NCI-H2081 treated with DMSO at 0.1 percent for 48 hours (cell line): Measurements from ENCODE around the gene MDM1.

Experiments used
- DNase-seq: peaks from one replicate; lab custom pipeline; 2025; lab: John Stamatoyannopoulos, UW

MDM1 gene

DNA sequence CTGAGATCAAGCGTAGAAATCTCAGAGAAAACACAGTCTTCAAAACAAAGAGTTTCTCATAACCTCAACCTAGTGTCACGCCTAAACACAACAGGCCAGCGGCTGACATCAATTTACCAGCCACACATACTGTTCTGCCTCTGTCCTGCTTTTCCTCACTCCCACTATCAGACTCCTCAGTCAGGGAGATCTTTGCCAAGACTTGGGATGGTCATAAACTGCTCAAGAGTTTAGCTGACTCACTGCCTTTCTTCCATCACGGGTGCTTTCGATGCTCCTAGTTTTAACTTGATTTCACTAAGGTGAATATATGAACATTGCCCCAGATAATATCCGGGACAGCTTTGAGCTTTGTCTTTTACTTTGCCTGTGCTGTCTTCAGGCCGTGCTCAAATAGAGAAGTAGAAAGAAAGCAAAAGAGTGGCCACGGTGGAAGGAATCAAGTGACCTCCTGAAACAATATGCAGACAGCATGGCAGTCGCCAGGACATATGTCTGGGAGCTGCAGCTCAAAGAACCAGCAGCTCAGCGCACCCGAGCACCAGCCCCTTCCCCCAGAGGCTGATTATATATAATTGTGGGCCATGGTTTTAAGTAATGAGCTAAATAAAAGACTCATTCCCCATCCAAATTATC lies 12.1 kb downstream of the MDM1 start:
- no peak for DNase-seq

GRCh38 chr12:68317047-68317667 lies 15.0 kb downstream of the MDM1 start:
- DNase-seq: no peak

DNA sequence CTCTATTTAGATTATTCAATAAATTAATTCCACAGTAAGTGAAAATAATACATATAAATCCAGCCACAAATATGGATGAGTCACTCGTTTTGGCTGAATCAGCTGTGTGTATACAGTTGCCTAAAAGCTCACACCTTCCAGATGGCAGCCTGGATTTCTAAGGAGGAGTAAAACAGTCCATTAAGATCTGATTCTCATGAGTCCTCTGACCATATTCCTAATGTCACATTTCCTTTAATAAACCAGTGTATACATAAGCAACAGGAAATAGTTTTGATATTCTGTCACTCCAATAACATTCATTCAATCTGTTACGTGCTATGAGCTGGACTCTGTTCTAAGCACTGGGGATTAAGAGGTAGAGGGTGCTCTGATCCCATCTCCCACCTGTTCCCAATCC lies 21.8 kb downstream of the MDM1 start:
- no peak for DNase-seq

DNA sequence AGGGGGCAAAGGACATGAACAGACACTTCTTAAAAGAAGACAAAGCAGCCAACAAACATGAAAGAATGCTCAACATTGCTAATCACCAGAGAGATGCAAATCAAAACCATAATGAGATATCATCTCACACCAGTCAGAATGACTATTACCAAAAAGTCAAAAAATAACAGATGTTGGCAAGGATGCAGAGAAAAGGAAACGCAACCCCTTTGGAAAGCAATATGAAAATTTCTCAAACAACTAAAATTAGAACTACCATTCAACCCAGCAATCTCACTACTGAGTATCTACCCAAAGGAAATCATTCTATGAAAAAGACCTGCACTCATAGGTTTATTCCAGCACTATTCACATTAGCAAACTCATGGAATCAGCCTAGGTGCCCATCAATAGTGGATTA lies 25.6 kb downstream of the MDM1 start:
- DNase-seq: no peak

GRCh38 chr12:68305278-68305677 lies 26.9 kb downstream of the MDM1 start:
- no peak for DNase-seq

- DNase-seq: no peak
Measured at GRCh38 chr12:68304626-68305025, 27.5 kb downstream of the MDM1 start.

- no peak for DNase-seq
Measured at GRCh38 chr12:68303850-68304249, 28.3 kb downstream of the MDM1 start.

- DNase-seq: no peak
Measured at GRCh38 chr12:68297929-68298328, 34.2 kb downstream of the MDM1 start.

- no peak for DNase-seq
Measured at GRCh38 chr12:68294251-68294650, 37.9 kb downstream of the MDM1 start.

DNA sequence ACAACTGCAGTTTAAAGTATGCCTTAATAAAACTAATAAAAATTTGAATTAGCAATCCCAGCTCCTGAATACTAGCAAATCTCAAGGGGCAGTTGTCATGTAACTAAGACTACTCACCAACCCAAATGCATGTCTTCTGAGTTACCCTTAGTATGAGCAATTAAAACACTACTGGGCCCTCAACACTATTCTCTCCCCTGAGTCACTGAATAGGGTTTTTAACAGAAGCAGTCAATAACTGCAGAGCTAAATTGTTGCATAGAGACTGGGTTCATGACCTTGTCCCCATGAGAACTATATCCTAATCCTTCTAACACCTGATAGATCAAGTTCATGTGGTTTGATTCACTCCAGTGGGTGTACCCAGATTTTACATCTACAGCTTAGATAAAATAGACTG lies 38.8 kb downstream of the MDM1 start:
- no peak for DNase-seq

DNA sequence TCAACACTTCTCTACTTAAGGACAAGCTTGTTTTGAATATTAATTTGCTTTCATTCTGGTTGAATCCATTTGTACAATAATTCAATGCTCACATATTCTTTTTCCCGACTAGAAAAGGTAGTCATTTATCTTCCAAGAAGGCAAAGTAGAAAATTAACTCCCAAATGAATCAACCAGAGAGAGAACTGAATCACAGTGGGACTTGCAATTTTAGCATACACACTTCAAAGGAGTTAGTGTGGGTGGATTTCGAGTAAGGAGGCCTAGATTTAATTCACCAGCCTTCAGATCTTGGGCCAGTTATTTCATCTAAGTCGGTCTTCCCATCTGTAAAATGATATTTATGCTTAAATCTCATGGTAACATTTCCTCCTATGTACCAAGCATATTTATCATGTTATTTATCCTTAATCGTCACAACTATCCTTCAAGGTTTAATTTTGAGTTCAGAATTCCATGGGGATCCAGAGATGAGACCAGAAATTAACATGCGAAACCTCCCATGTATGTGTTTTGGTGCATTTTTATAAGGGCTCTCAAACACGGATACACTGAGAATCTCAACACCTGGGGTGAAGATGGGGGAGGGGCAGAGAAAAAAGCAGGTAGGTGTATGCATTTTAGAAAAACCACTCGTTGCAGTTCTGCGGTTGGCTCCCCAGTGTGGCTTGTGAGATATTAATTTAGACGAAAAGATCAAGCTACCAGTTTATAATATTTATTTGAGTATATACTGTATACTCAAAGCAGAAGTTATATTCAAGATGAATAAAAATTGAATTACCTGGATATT lies 39.8 kb downstream of the MDM1 start:
- DNase-seq: no peak

DNA sequence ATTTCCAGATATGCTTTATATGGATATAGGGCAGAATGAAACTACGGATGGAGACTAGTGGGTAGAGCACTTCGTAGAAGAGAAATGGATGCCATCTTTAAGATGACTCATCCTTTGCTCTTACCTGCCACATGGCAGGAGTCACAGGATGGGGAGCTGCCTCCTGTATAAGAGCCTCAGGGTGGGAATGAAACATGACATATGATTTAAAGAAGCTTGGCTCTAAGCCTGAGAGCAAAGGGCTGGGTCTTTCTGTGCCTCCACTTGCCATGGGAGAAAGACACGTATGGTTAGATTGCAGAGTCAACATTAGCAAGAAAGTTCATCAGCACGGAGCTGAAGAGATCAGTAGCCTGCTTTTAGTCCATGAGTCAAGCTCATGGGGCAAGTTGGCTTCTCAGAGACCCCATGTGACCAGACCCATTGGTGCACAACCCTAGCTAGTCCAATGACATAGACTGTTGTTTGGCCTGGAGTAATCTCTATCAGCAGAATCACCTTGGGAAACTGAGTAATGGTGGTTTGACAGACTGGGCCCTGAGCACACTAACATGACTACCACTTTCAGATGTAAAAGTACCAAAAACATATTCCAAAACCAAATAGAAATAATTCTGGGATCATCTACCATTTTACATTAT lies 40.6 kb downstream of the MDM1 start:
- no peak for DNase-seq

DNA sequence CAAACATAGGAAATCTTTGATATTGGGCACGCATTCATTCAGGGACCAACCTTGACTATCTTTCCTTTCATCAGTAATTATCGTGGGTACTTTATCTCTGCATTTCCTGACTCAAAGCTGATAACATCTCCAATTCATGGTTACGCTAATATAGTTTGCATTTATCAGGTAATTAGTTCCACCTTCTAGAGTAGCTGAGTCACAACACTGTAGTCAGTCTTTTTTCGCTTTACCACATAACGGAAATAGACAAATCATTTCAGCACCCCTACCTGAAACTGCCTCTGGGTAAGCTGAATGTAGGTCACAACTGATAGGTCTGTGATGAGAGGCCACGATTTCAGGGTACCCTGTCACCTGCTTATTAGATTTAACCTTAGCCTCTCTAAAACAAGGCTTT lies 42.0 kb downstream of the MDM1 start:
- no peak for DNase-seq

DNA sequence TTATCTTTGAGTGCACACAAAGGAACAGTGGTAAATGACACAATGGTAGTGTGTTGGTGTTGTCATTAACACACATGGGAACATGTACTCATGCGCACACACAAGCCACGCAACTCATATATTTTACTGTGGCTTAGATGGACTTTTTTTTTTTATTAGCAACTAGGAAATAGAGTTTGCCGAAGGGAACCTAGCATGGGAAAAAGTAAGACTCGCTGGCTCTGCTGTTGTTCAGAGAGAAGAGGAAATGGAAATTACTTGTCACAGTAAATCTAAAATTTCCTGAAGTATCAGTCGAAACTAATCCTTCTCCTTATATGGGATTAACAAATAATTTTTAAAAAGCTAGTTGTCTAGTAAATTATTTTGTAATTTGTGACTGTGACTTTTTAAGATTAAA lies 45.1 kb downstream of the MDM1 start:
- no peak for DNase-seq

DNA sequence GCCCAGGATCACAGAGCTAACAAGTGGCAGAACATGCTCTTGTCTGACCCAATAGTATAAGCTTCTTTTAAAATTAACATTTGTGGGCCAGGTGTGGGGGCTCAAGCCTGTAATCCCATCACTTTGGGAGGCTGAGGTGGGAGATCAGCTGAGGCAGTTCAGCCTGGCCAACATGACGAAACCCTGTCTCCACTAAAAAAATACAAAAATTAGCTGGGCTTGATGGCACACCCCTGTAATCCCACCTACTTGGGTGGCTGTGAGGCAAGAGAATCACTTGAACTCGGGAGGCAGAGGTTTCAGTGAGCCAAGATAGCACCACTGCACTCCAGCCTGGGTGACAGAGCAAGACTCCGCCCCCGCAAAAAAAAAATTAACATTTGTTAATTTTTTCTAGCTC lies 45.8 kb downstream of the MDM1 start:
- DNase-seq: no peak

- DNase-seq: no peak
Measured at GRCh38 chr12:68285541-68285940, 46.6 kb downstream of the MDM1 start.

DNA sequence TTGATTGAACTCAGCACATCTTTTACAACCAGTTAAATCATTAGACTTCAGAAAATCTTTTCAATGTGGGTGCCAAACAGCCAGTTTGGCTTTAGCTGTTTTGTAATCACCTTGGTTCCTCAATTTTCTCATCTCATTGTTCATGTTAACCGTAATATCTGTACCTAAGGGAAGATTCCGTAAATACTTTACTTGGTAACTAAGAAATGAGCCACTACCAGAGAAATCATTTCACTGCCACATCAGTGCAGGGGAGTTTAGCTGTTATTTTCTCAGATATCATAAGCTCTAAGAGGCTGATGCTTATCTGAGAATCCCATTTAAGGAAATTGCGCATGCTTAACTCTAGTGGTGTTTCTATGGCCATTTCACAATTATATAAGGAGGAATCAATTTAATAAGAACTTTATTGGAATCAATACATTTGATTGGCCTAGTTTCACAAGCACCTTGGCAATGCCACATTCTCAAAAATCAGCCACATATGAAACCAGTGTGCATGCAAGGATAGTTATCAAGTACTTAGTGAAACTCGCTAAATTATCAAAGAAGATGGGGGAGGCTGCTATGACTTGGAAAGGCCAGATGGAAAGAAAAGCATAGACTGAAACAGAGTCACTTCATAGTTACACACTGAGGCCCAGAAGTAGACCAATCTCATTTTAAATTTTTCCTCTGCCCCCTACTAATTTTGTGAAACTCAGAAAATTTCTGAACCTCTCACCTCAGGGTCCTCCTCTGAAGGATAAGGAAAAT lies 50.7 kb downstream of the MDM1 start:
- DNase-seq: no peak

DNA sequence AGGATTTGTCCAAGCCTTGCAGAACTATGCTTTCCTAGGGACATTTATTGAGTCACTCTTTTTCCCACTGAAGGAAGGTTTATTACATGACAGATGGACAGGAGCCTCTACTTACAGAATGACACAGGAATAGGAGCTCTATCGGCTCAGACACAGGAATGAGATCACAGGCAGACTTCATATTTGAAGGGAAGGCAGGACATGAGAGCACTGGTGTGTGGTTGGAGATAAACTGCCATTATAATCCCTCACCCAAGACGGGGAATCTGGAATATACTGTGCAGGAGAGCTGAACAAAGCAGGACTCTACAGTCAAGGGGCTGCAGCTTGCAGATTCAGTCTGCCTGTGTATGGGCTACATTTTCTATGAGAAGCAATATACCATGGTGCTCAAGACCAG lies 51.9 kb downstream of the MDM1 start:
- DNase-seq: no peak

DNA sequence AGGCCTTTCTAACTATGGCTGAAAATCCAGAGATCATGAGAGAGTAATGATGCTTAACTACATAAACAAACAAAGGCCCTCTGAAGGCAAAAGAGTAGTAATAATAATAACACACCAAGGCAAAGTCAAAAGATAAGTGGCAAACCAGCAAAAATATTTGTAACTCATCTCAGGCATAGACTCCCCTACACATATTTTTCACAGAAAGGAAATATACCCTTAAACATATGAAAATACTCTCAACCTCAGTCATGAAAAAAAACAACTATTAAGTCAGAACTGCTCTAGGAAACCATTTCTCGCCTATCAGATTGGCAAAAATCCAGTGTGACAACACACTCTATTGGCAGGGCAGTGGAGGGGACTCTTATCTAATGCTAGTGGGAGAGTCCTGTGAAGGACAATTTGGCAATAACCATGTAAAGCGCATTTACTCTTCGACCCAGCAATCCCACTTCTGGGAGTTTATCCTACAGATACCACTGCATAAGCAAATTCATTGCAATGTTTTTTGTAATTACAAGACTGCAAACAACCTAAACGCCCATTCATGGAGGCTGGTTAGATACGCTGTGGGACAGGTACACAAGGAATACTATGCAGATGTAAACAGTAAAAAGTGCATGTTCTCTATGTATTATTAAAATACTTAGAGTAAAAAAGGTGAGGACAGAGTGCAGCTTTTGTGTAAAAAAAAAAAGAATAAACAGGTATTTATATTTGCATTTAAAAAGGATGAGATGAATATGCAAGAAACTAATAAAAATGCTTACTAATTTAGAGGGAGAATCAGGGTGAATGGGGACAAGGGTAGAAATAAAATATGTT lies 52.7 kb downstream of the MDM1 start:
- DNase-seq: no peak

DNA sequence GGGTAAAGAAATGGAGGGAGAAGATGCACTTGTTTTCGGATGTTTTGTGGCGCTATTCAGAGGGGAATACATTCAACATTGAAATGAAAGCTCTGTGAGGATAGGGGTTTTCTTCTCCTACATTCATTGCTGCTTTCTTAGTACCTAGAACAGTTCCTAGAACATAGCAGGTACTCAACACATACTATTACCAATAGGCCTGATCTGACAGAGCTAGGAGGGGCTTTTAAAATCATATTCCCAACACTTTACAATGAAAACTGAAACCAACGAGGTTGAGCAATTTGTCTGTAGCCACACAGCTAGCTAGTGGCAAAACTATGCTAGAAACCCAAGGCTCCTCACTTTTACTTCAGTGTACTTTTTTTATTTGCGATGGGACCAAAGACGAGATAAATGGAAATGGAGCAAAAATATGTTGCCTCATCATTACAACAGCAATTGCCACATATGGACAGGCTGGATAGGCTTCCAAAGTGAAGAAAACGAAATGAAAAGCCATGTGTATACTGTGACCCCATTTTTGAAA lies 55.7 kb downstream of the MDM1 start:
- no peak for DNase-seq

- DNase-seq: no peak
Measured at GRCh38 chr12:68272732-68273131, 59.4 kb downstream of the MDM1 start.
